GM21390 (cell line): ENCODE data around the gene DLGAP3.
A peak's percentile ranks its signal among the peaks of the same experiment; 100 is the strongest.

Source experiments
- ATAC-seq: cut with Tn5 transposase; IDR thresholded peaks from one replicate; pipeline ENCODE4 v1.9.1; 2021; ENCODE audit not compliant: unreplicated experiment

The DLGAP3 gene

GRCh38 chr1:34867415-34867814 lies 62.0 kb downstream of the DLGAP3 start:
- ATAC-seq: no peak

- peak; percentile 11 for ATAC-seq
Observed at GRCh38 chr1:34866762-34867109, 62.7 kb downstream of the DLGAP3 start.

GRCh38 chr1:34865981-34866761 lies 63.3 kb downstream of the DLGAP3 start:
- ATAC-seq: peak; percentile 73

DNA sequence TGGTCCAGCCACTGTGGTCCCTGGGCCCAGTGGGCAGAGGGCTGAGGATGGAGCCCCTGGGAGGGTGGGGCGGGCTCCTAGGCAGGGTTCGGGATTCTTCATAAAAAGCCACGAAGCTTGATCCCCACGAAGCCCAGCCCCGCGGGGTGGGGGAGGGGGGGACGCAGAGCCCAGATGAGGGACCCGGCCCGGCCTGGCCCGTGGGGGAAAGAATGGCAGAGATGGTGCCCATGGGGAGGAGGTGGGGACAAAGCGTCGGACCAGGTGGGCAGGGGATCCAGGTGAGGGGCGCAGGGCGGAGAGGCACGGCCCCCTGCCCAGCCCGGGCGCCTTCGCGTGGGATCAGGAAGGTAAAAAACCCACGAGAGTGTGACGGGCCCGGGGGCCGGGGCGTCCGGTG lies 63.9 kb downstream of the DLGAP3 start:
- no peak for ATAC-seq

DNA sequence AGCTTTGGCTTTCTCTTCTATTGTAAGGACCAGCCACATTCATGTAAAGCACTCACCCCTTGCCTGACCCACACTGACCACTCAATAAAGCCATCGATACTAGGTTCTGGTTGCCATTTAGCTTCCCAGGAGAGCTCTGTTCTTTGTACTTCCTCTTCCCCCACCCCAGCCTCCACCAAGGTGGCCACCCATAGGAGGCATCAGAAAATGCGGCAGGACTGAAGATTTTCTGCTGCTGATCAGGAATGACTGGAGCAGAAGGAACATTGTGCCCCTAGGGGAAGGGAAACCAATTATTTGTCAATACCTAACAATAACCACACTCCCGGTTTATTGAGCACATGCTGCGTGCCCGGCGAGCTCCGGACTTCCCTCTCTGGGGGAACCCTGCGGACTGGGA lies 64.7 kb downstream of the DLGAP3 start:
- ATAC-seq: no peak

DNA sequence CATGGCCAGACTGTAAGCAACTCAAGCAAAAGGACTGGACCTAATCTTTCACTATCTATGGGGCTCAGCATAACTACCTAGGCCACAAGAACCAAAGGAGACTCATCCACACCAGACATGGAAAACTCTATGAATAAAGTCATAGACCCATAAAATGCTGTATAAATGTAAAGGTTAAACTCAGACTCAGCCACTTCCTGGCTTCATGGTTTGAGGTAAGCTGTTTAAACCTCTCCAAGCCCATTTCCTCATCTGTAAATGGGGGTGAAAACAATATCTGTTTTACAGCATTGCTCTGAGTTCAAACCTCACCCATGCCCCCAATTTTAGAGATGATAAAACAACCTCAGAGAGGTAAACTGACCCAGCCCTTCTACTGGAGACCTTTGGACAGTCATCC lies 65.9 kb downstream of the DLGAP3 start:
- no peak for ATAC-seq

GRCh38 chr1:34859446-34860200 lies 69.8 kb downstream of the DLGAP3 start, which contains the start of gene SMIM12:
TSS of gene SMIM12 (minus strand) at chr1:34859749. CDS start at chr1:34855977, 3,772 bp downstream.
- ATAC-seq: peak; percentile 98

GRCh38 chr1:34858901-34859445 lies 70.5 kb downstream of the DLGAP3 start:
- ATAC-seq: no peak

DNA sequence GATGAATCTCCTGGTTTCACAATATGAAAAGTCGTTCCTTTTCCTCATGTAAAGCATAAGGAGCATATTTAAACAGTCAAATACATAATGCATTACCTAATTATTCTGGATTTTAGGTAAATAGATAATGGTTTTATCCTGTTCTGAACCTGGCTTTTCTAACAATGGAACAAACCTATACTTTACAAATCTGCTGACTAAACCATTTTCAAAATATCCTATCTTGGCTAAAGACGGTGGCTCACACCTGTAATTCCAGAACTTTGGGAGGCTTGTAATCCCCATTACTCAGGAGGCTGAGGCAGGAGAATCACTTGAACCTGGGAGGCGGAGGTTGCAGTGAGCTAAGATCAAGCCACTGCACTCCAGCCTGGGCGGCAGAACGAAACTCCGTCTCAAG lies 72.8 kb downstream of the DLGAP3 start:
- no peak for ATAC-seq

GRCh38 chr1:34852677-34853217 lies 76.7 kb downstream of the DLGAP3 start:
- ATAC-seq: peak; percentile 97

DNA sequence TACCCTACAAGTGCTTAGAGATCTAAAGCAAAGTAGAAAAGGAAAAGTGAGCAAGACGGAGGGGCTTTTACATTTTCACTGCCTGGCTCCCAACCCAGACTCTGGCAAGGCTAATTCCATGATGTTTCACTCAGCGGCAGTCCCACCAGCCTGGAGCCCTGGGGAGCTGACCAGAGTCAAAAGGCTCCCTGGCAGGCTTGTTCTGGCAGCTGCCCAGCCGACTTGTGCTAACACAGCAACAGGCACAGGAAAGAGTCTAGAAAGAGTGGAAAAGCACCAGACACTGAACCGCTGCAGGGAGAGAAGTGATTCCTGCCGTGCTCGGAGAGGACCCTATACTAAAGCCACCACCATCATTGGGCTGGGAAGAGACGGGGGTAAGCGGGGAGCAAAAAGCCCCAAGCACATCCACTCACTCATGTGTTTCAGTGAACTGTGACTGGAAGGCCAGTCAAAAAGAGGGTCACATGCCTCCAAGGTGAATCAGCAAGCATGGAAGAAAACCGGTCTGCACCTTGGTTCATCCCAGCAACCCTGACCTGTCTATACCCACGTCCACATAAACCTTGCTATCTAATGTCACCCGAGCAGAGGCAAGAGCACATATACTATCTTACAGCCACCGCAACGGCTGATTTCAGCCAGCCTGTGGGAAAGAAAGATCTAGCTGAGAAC lies 77.9 kb downstream of the DLGAP3 start:
- ATAC-seq: no peak

DNA sequence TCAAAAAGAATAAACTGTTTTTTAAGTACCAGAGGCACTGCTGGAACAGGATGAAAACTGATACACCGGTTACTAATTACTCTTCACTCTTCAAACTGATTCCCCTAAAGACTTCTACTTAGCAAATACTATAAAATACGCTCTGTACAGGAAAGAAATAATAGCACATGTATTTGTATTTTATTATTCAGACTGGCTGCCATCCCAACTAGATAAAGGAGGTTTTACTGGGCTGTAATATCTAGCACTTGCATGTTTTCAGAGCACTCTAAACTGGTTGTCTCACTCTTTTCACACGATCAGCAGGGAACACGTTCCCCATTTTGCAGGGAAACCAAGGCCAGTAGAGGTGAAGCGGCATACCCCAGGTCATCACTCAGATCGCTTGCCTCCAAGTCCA lies 79.1 kb downstream of the DLGAP3 start:
- ATAC-seq: no peak

DNA sequence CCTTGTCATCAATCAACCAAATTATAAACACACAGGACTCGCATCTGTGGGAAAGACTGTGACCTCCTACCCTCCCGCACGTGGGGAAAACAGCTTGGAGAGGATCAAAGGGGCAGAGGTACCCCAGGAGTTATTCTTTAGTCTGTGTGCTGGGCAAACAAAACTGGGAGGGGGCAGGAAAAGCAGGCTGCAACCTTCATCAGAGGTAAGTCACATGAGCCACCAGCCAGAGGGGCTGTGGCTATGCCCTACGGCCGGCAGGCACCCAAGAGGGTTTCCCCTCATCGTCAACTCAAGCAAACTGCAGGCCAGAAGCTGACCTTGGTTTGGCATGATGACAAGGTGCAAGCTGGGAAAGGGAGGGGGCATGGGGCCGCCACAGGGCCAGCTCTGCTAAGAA lies 82.4 kb downstream of the DLGAP3 start:
- ATAC-seq: no peak

DNA sequence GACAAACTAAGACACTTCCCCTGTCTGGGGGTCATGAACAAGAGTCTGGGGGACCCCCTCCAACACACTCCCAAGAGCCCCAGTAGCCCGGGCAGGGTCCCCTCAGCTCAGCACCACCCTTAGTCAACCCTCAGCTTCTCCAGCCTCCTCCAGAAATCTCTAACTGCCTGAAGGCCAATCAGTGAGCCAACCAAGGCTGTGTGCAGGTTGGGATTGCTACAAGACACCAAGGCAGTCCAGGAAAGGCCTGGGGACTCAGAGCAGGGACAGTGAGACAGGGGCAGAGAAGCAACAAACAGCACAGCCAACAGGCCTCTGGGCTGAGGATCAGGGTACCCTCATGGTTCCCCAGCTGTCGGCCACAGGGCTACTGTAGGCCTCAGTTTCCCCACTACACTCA lies 83.2 kb downstream of the DLGAP3 start:
- ATAC-seq: no peak

GRCh38 chr1:34845131-34845901 lies 84.1 kb downstream of the DLGAP3 start:
- no peak for ATAC-seq

GRCh38 chr1:34844252-34844634 lies 85.2 kb downstream of the DLGAP3 start:
- ATAC-seq: no peak

DNA sequence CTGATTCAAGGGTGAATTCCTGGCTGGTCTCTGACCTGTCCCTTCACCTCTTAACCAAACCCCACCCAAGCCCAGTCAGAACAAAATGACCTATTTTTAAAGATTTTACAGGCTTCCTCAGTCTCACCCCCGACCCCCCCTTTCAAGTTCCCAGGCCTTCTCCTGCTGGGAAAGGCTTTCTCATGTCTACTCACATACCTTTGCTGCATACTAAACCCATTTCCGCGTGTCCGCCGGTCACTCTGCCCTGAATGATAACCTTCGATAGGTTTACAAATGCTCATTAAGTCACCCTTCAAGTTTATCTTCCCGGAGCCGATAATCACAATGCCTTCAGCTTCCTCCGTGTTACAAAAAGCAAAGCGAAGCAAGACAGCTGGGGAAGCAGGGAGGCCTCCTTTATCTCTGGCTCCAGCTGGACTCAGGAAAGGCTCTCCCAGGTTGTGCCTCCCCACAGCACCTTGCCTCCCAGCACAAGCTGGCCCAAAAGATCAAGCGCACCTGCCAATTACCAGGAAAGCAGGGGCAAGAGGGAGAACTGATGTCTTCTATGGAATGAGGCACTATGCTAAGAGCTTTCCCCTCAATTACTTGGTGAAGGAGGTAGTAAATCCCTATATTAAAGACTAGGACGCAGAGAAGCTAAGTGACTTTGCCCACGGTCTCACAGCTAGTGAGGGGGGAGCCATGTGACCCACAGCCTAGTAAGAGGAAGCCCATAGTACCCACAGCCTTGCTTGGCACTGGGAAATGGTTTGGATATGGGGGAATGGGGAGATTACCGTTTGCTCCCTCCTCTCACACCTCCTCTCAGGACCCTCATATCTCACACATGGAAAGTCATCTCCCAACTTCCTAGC lies 85.8 kb downstream of the DLGAP3 start:
- no peak for ATAC-seq

DNA sequence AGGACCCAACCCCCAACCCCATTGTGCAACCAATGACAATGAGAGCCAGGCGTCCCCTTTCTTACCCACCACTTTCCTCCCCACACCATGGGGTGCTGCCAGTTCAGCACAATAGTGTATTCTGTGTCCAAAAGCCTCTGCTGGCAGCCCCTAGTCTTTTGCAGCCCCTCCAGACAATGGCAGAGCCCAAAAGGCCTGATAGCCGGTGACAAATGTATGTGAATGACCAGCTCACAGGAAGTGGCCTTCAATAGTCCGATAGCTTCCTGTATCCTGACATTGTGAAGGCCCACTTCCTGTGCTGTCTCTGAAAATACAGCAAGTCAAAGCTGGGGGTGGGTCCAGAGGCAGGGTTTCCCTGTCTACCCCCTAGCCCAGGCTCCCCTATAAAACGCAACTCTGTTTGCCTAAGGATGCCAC lies 86.5 kb downstream of the DLGAP3 start:
- ATAC-seq: no peak

DNA sequence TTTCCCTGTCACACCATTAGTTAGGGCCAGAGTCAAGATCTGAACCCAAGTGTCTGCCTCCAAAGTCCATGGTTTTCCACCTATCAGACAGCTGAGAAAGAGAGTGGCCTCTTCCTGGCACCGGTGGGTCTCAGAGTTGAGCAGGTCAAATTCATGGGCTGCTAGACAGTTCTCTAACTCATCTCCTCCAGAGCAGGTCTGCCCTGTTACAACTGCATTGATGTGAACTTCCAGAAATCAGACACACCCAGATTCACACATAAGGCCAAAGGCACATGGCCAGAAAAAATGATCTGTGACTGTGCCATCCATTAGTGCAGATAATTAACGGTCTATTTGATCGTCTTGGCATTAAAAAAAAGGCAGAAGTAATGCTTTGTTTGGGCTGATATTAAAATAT lies 87.4 kb downstream of the DLGAP3 start:
- no peak for ATAC-seq

DNA sequence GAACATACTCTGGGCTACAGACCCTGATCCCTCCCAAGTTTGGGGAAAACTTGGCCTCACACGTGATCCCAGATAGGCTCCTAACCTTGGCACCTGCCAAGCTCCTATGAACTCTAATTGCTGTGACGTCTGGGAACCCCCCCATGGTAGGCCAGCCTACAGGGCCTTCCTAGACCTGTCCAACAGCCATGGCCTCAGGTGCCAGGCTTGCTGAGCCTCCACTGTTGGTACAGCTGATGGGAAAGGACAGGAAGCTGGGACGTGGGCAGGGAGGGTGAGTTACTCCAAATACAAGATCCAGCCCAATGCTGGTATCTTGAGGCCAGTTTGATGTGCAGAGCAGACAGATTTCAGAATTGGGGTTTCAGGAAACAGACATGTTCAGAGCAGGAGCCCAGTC lies 89.0 kb downstream of the DLGAP3 start:
- no peak for ATAC-seq
